ENCODE measurements around the gene ZNF496.

ZNF496 gene

GRCh38 chr1:247287460-247287859, 44.2 kb downstream of the ZNF496 start:
- Histone ChIP-seq H3K27ac (ENCODE audit: low read length) (no peak overlapping the region), H3K36me3 (replicated peaks; ENCODE audit: insufficient read depth, low read length) (no peaks in the 10 kb centered on the region), H3K4me2 (ENCODE audit: low read depth, low read length) (no peak overlapping the region), H3K9me2 (replicated peaks; ENCODE audit: insufficient read depth, low read length) (no peaks in the 10 kb centered on the region), H3K79me2 (ENCODE audit: low read length) (no peaks in the 10 kb centered on the region), H3K4me3 (ENCODE audit: low read length) (no peak overlapping the region), H3K9ac (ENCODE audit: low read length) (no peak overlapping the region), H3F3A (ENCODE audit: insufficient read depth, low read length) (no peaks in the 10 kb centered on the region), H2AFZ (ENCODE audit: low read length) (no peak overlapping the region), H3K4me1 (ENCODE audit: low read length) (no peaks in the 10 kb centered on the region), H3K9me3 (replicated peaks; ENCODE audit: insufficient read depth, low read length) (no peaks in the 10 kb centered on the region), H3K27me3 (replicated peaks; ENCODE audit: insufficient read depth, low read length) (no peaks in the 10 kb centered on the region), H4K20me1 (ENCODE audit: insufficient read depth, low read length) (no peaks in the 10 kb centered on the region)
- no peak for TF ChIP-seq EZH2phosphoT487 (IDR thresholded peaks at IDR 0.05; ENCODE audit: low read length)
- TF ChIP-seq, protein P1, sequence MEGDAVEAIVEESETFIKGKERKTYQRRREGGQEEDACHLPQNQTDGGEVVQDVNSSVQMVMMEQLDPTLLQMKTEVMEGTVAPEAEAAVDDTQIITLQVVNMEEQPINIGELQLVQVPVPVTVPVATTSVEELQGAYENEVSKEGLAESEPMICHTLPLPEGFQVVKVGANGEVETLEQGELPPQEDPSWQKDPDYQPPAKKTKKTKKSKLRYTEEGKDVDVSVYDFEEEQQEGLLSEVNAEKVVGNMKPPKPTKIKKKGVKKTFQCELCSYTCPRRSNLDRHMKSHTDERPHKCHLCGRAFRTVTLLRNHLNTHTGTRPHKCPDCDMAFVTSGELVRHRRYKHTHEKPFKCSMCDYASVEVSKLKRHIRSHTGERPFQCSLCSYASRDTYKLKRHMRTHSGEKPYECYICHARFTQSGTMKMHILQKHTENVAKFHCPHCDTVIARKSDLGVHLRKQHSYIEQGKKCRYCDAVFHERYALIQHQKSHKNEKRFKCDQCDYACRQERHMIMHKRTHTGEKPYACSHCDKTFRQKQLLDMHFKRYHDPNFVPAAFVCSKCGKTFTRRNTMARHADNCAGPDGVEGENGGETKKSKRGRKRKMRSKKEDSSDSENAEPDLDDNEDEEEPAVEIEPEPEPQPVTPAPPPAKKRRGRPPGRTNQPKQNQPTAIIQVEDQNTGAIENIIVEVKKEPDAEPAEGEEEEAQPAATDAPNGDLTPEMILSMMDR (IDR thresholded peaks at IDR 0.05; ENCODE audit: low read length) = peak; percentile 7; the same call in 1 of the 2 replicates
- DNase-seq = no peak

GRCh38 chr1:247286134-247286670, 45.5 kb downstream of the ZNF496 start:
- H3K4me2 ChIP-seq (ENCODE audit: low read depth, low read length) = no peak overlapping the region
- H3K4me3 ChIP-seq (ENCODE audit: low read length) = no peak overlapping the region
- no peak for DNase-seq
- H4K20me1 ChIP-seq (ENCODE audit: insufficient read depth, low read length) = no peaks in the 10 kb centered on the region
- H3K9me3 ChIP-seq (replicated peaks; ENCODE audit: insufficient read depth, low read length) = no peaks in the 10 kb centered on the region
- TF ChIP-seq EZH2phosphoT487 (IDR thresholded peaks at IDR 0.05; ENCODE audit: low read length) = no peak
- no peak for TF ChIP-seq EZH2 (optimal IDR thresholded peaks at IDR 0.05; ENCODE audit: low read depth, low read length)
- TF ChIP-seq, protein P1 (IDR thresholded peaks at IDR 0.05; ENCODE audit: low read length) = no peak
- no peak overlapping the region for H3K9ac ChIP-seq (ENCODE audit: low read length)
- H3K79me2 ChIP-seq (ENCODE audit: low read length) = no peaks in the 10 kb centered on the region
- no peaks in the 10 kb centered on the region for H3F3A ChIP-seq (ENCODE audit: insufficient read depth, low read length)
- no peak overlapping the region for H2AFZ ChIP-seq (ENCODE audit: low read length)
- H3K36me3 ChIP-seq (replicated peaks; ENCODE audit: insufficient read depth, low read length) = no peaks in the 10 kb centered on the region
- H3K4me1 ChIP-seq (ENCODE audit: low read length) = no peaks in the 10 kb centered on the region
- H3K27me3 ChIP-seq (replicated peaks; ENCODE audit: insufficient read depth, low read length) = no peaks in the 10 kb centered on the region
- H3K27ac ChIP-seq (ENCODE audit: low read length) = no peak overlapping the region
- no peaks in the 10 kb centered on the region for H3K9me2 ChIP-seq (replicated peaks; ENCODE audit: insufficient read depth, low read length)

DNA sequence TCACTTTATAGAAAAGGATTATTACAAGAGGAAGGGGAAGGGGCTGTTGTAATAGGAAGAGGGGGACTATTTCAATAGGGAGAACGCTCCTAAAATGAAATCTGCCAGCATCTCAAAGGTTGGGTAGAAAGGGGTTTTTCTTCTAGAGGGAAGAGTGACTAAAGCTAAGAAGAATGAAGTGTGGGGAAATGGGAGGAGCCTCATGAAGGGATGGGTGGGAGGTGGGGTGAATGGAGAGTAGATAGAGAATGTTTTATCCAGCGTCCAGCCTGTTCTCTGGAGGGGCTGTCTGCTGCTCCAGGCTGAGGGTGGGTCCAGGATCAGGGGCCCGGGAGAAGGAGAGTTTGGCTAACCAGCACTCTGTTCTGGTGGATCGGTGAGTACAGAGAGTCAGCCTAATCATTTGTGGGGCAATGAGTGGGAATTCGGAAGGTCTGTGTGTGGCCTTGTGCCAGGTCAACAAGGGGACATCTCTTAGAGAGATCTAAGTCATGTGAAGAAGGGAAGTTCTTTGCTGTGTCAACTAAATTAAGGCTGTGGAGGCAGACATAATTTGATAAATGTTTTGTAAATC, 50.6 kb downstream of the ZNF496 start:
- Histone ChIP-seq H3K79me2 (ENCODE audit: low read length) (no peaks in the 10 kb centered on the region), H3K4me1 (ENCODE audit: low read length) (no peaks in the 10 kb centered on the region), H3K27me3 (replicated peaks; ENCODE audit: insufficient read depth, low read length) (no peaks in the 10 kb centered on the region), H3K9me3 (replicated peaks; ENCODE audit: insufficient read depth, low read length) (no peaks in the 10 kb centered on the region), H2AFZ (ENCODE audit: low read length) (no peak overlapping the region), H3K4me3 (ENCODE audit: low read length) (no peak overlapping the region), H3K27ac (ENCODE audit: low read length) (no peak overlapping the region), H3K36me3 (replicated peaks; ENCODE audit: insufficient read depth, low read length) (no peaks in the 10 kb centered on the region), H3K9ac (ENCODE audit: low read length) (no peak overlapping the region), H3F3A (ENCODE audit: insufficient read depth, low read length) (no peaks in the 10 kb centered on the region), H3K4me2 (ENCODE audit: low read depth, low read length) (no peak overlapping the region), H3K9me2 (replicated peaks; ENCODE audit: insufficient read depth, low read length) (no peaks in the 10 kb centered on the region), H4K20me1 (ENCODE audit: insufficient read depth, low read length) (no peaks in the 10 kb centered on the region)
- no peak for DNase-seq
- no peak for TF ChIP-seq EZH2phosphoT487 (IDR thresholded peaks at IDR 0.05; ENCODE audit: low read length)
- TF ChIP-seq EZH2 (optimal IDR thresholded peaks at IDR 0.05; ENCODE audit: low read depth, low read length) = no peak
- TF ChIP-seq, protein P1 (IDR thresholded peaks at IDR 0.05; ENCODE audit: low read length) = no peak
